Stomach (tissue), 9 donors: ENCODE data around the gene CCDC66. TPM values are rescaled to one million over a fixed set of nuclear protein-coding genes. Genes with fewer than 3 reads are reported as not detected.
"Not testable (repeated sequence)": the region's sequence is repeated elsewhere in the genome, so short reads cannot be mapped to it uniquely, and the experiment has no call there.

Source experiments
- DNase-seq, 2 donors: peaks; one replicate each; pipeline versions ENCODE4 v3.0.0 to v3.0.0-alpha.2; 2013 to 2019
- H3K27ac ChIP-seq, 5 donors: fragments of 200-600 bp in 4 of 5; sonication (generic) in 4 of 5; one replicate each; pipeline ENCODE4 v1.5.1; 2013 to 2019; ENCODE audit warnings: mild to moderate bottlenecking in 1 of 5, moderate library complexity in 1 of 5
- H3K27me3 ChIP-seq, 3 donors: fragments of 200-600 bp; sonication (generic); one replicate each; pipeline ENCODE4 v1.5.1; 2017 to 2019; ENCODE audit warnings: mixed run types in 1 of 3
- H3K36me3 ChIP-seq, 4 donors: fragments of 200-600 bp; sonication (generic); 1 replicate in 3 of 4; 2 replicates in 1 of 4; pipeline ENCODE4 v1.5.1; 2016 to 2019
- H3K4me1 ChIP-seq, 4 donors: fragments of 200-600 bp; sonication (generic); one replicate each; pipeline ENCODE4 v1.5.1; 2016 to 2019
- H3K4me3 ChIP-seq, 4 donors: fragments of 200-600 bp; sonication (generic) in 3 of 4; one replicate each; pipeline ENCODE4 v1.5.1; 2016 to 2019; ENCODE audit warnings: mild to moderate bottlenecking in 1 of 4
- H3K9me3 ChIP-seq, 4 donors: fragments of 200-600 bp; sonication (generic); one replicate each; pipeline ENCODE4 v1.5.1; 2016 to 2019
- CTCF ChIP-seq, 7 experiments: fragments of 450-650 bp in 4 of 7; fragments of 200-600 bp in 3 of 7; sonication (generic) in 3 of 7; IDR thresholded peaks; one replicate each; pipeline ENCODE4 v1.5.1; 2016 to 2019; ENCODE audit warnings: antibody characterized with exemption in 7 of 7, control low read depth in 2 of 7, mild to moderate bottlenecking in 1 of 7
- EP300 ChIP-seq: sonication (generic); formaldehyde crosslinking; IDR thresholded peaks from one replicate; pipeline ENCODE4 v1.6.1; 2017; ENCODE audit warnings: antibody characterized with exemption
- POLR2A ChIP-seq, 4 donors: fragments of 450-650 bp; IDR thresholded peaks; one replicate each; pipeline ENCODE4 v1.6.1; 2016; ENCODE audit warnings: antibody characterized with exemption in 4 of 4, control low read depth in 2 of 4, mild to moderate bottlenecking in 1 of 4, moderate library complexity in 1 of 4
- POLR2AphosphoS5 ChIP-seq, 3 donors: sonication (generic); formaldehyde crosslinking; IDR thresholded peaks; one replicate each; pipeline ENCODE4 v1.6.1; 2016; ENCODE audit warnings: antibody characterized with exemption in 3 of 3
- WGBS, 5 donors: extraction: QIAGEN DNeasy Blood & Tissue Kit in 3 of 5; methylation state at CpG; one replicate each; pipeline versions ENCODE4 v1.1.5 to v1.1.7; 2013 to 2018; 5-methylcytosine and 5-hydroxymethylcytosine counted together
- intact Hi-C: fragments of 100-400 bp; cut with DNase I; formaldehyde crosslinking; loops from one replicate; pipeline ENCODE4 v1.15.1; 2023; ENCODE audit warnings: low total_unique reads
- polyA plus RNA-seq, 3 donors: library from polyadenylated mRNA; stranded (reverse); fragments of 200-250 nt; gene quantifications; one replicate each; pipeline ENCODE4 v1.2.3, GENCODE V29; 2013
- total RNA-seq, 5 donors: library from RNA; depleted of rRNA; stranded (reverse); fragments of >200 nt; gene quantifications; one replicate each; pipeline versions ENCODE4 v1.1.0 to v1.2.3, GENCODE V29; 2014 to 2016
- donor health status: healthy with polysubstance abuse.
- donor health status: Bipolar disorder and iron deficiency.
- donor health status: healthy.

CCDC66 gene
- total and polyA plus RNA-seq, 8 donors: 3.5 to 66.3 (median 9.5) TPM

DNA sequence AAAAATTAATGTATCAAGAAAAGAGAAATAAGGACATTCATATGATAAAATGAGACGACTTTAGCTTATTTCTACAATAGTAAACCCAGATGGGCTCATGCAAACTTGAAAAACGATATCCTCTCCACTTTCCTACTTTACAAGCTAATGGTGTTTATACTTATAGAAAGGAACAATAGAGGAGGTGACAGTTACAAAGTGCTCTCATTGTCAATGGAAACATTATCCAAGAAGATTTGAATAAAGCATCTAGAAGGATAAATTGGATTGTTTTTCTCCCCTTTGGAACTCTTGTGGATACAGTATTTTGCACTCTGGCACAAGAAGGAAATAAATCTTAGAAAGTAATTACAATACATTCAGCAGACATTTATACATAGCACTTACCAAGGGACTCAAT, 20.2 kb upstream of the CCDC66 start:
- Histone ChIP-seq H3K27ac (no peak overlapping the region), H3K36me3 (no peaks in the 10 kb centered on the region), H3K4me3 (no peak overlapping the region), H3K27me3 (no peaks in the 10 kb centered on the region), H3K9me3 (peaks cover 0 to 9% (median 4%) of the 10 kb centered on the region in 4 donors), H3K4me1 (no peaks in the 10 kb centered on the region)
- intact Hi-C loops: no loop called here
- TF ChIP-seq POLR2A (IDR thresholded peaks at IDR 0.05): no peak
- TF ChIP-seq EP300: no peak
- TF ChIP-seq POLR2AphosphoS5 (IDR thresholded peaks at IDR 0.05): no peak
- no peak for TF ChIP-seq CTCF (IDR thresholded peaks at IDR 0.05)
- no peak for DNase-seq
- WGBS, 5 donors: 44 to 64% (median 52%) methylated on average over 2 of the region's 2 CpGs

DNA sequence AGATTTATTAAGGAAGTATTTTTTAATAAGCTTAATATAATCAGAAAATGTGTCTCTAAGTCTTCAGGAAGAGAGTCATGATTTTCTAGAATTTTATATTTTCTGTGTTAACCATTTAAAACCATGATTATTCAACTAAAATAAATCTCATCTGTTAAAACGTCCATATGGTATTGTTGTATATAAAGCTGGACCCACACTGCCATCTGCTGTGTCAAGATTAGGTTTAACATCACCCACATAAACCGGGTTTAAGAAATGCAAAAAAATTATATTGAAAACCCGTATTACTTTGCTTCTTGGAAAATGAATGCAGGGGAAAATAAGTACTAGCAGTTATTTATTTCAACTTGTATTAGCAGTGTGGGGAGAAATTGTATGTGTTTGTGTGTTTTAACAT, 9.5 kb upstream of the CCDC66 start:
- no peaks in the 10 kb centered on the region for H3K36me3 ChIP-seq
- H3K4me1 ChIP-seq: no peaks in the 10 kb centered on the region
- TF ChIP-seq POLR2AphosphoS5 (IDR thresholded peaks at IDR 0.05): no peak
- no peak overlapping the region for H3K4me3 ChIP-seq
- no peaks in the 10 kb centered on the region for H3K27me3 ChIP-seq
- H3K27ac ChIP-seq: no peak overlapping the region
- DNase-seq: peak in 1 of 2 donors; percentile 22
- H3K9me3 ChIP-seq: no peaks in the 10 kb centered on the region
- 20 to 33% (median 26%) methylated on average over 3 of the region's 3 CpGs for WGBS, 5 donors
- intact Hi-C loops: no loop called here

- Histone ChIP-seq H3K36me3 (peaks cover 0 to 29% (median 28%) of the 10 kb centered on the region in 4 donors), H3K4me3 (peak overlapping the region; percentile 69 to 87 (median 78)), H3K4me1 (peaks cover 8 to 27% (median 17%) of the 10 kb centered on the region in 4 donors), H3K27me3 (no peaks in the 10 kb centered on the region), H3K9me3 (no peaks in the 10 kb centered on the region), H3K27ac (peak overlapping the region in 4 of 5 donors; percentile 85 to 94 (median 89))
- no peak for DNase-seq
- no peak for TF ChIP-seq EP300
- no peak for TF ChIP-seq POLR2AphosphoS5 (IDR thresholded peaks at IDR 0.05)
- no peak for TF ChIP-seq POLR2A (IDR thresholded peaks at IDR 0.05)
- peak in 2 of 7 experiments; percentile 0 to 4 for TF ChIP-seq CTCF (IDR thresholded peaks at IDR 0.05)
- WGBS, 5 donors: 8 to 19% (median 10%) methylated on average over 7 of the region's 7 CpGs
- intact Hi-C loops: no loop called here
Measured at GRCh38 chr3:56557831-56558170, 826 bp downstream of the CCDC66 start.

- 90 to 100% (median 96%) methylated on average over 1 of the region's 1 CpG for WGBS, 5 donors
- DNase-seq: no peak
- Histone ChIP-seq H3K36me3 (peaks cover 8 to 59% (median 53%) of the 10 kb centered on the region in 4 donors), H3K27ac (no peak overlapping the region), H3K9me3 (no peaks in the 10 kb centered on the region), H3K27me3 (no peaks in the 10 kb centered on the region), H3K4me3 (no peak overlapping the region), H3K4me1 (no peaks in the 10 kb centered on the region)
- TF ChIP-seq POLR2AphosphoS5 (IDR thresholded peaks at IDR 0.05): no peak
- no peak for TF ChIP-seq POLR2A (IDR thresholded peaks at IDR 0.05)
- no peak for TF ChIP-seq CTCF (IDR thresholded peaks at IDR 0.05)
- no peak for TF ChIP-seq EP300
- intact Hi-C loops: no loop called here
Measured at GRCh38 chr3:56573501-56573900, 16.5 kb downstream of the CCDC66 start.

- H3K27me3 ChIP-seq, DNase-seq, H3K4me3 ChIP-seq, H3K4me1 ChIP-seq, intact Hi-C loops, H3K27ac ChIP-seq, H3K9me3 ChIP-seq: not testable (repeated sequence)
- 95 to 99% (median 99%) methylated on average over 10 to 12 of the region's 12 CpGs for WGBS, 5 donors
- peaks cover 4 to 29% (median 22%) of the 10 kb centered on the region in 4 donors for H3K36me3 ChIP-seq
Measured at GRCh38 chr3:56581941-56582340, 25.0 kb downstream of the CCDC66 start.

DNA sequence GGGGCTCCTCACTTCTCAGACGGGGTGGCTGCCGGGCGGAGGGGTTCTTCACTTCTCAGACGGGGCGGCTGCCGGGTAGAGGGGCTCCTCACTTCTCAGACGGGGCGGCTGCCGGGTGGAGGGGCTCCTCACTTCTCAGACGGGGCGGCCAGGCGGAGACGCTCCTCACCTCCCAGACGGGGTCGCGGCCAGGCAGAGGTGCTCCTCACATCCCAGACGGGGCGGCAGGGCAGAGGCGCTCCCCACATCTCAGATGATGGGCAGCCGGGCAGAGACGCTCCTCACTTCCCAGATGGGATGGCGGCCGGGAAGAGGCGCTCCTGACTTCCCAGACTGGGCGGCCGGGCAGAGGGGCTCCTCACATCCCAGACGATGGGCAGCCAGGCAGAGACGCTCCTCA, 27.3 kb downstream of the CCDC66 start:
- H3K9me3 ChIP-seq, H3K4me3 ChIP-seq, DNase-seq, H3K27ac ChIP-seq, H3K4me1 ChIP-seq, intact Hi-C loops, H3K27me3 ChIP-seq: not testable (repeated sequence)
- H3K36me3 ChIP-seq: peaks cover 4 to 29% (median 22%) of the 10 kb centered on the region in 4 donors
- 90 to 98% (median 92%) methylated on average over 17 to 28 of the region's 28 CpGs for WGBS, 5 donors
